ENCODE data around the gene SRBD1.

The SRBD1 gene

GRCh38 chr2:45588158-45588829, 22.8 kb downstream of the SRBD1 start:
- no peak for DNase-seq

GRCh38 chr2:45586600-45586999, 24.5 kb downstream of the SRBD1 start:
- DNase-seq, result no peak

- DNase-seq, result peak; percentile 17
Measured at GRCh38 chr2:45585267-45585861, 25.7 kb downstream of the SRBD1 start.

GRCh38 chr2:45583977-45584376, 27.1 kb downstream of the SRBD1 start:
- no peak for DNase-seq

GRCh38 chr2:45582522-45582921, 28.5 kb downstream of the SRBD1 start:
- no peak for DNase-seq

GRCh38 chr2:45578056-45578843, 32.8 kb downstream of the SRBD1 start:
- DNase-seq, result peak; percentile 42

GRCh38 chr2:45577441-45577840, 33.6 kb downstream of the SRBD1 start:
- no peak for DNase-seq

GRCh38 chr2:45575881-45576280, 35.2 kb downstream of the SRBD1 start:
- peak; percentile 5 for DNase-seq

GRCh38 chr2:45572979-45573378, 38.1 kb downstream of the SRBD1 start:
- DNase-seq, result no peak

- no peak for DNase-seq
Measured at GRCh38 chr2:45571940-45572339, 39.1 kb downstream of the SRBD1 start.

GRCh38 chr2:45570671-45571334, 40.3 kb downstream of the SRBD1 start:
- no peak for DNase-seq

GRCh38 chr2:45568935-45569334, 42.1 kb downstream of the SRBD1 start:
- no peak for DNase-seq

GRCh38 chr2:45567974-45568789, 42.9 kb downstream of the SRBD1 start:
- DNase-seq, result peak; percentile 67

- no peak for DNase-seq
Measured at GRCh38 chr2:45567288-45567963, 43.6 kb downstream of the SRBD1 start.

GRCh38 chr2:45559436-45559835, 51.6 kb downstream of the SRBD1 start:
- no peak for DNase-seq

- no peak for DNase-seq
Measured at GRCh38 chr2:45554742-45555140, 56.3 kb downstream of the SRBD1 start.

- DNase-seq, result no peak
Measured at GRCh38 chr2:45554073-45554741, 56.9 kb downstream of the SRBD1 start.

GRCh38 chr2:45551862-45552261, 59.2 kb downstream of the SRBD1 start:
- DNase-seq, result no peak

- DNase-seq, result peak; percentile 2
Measured at GRCh38 chr2:45545943-45546342, 65.1 kb downstream of the SRBD1 start.

- no peak for DNase-seq
Measured at GRCh38 chr2:45543257-45543656, 67.8 kb downstream of the SRBD1 start.

GRCh38 chr2:45542013-45542412, 69.1 kb downstream of the SRBD1 start:
- no peak for DNase-seq

All from GDM1 (cell line).